HepG2 (cell line): Measurements from ENCODE around the gene OR10A2. TPM values are rescaled to one million over a fixed set of nuclear protein-coding genes. Genes with fewer than 3 reads are reported as not detected.

Source experiments
- ATAC-seq: fragments of 200-7000 bp; cut with Tn5 transposase; 3 replicates; pipeline ENCODE4 v1.9.1; 2020; ENCODE audit warnings: mild to moderate bottlenecking, moderate library complexity
- BruUV-seq: library from RNA; stranded (reverse); fragments of 400-500 nt; replicated peaks from 2 replicates; lab custom pipeline; 2021; lab: Mats Ljungman, UMichigan
- CTCF ChIA-PET: fragments of 300-600 bp; formaldehyde crosslinking; extraction: SDS; loops from one replicate; lab custom pipeline; 2021; ENCODE audit warnings: low total read pairs, inconsistent platforms, low intra/inter-chr PET ratio; lab: Yijun Ruan, JAX
- POLR2A ChIA-PET: fragments of 350-600 bp; sonication (Branson Sonifier 250); formaldehyde crosslinking; loops from one replicate; lab custom pipeline; 2020; ENCODE audit warnings: antibody characterized with exemption, inconsistent platforms; lab: Yijun Ruan, JAX
- DNase-seq: peaks from one replicate; pipeline ENCODE4 v3.0.0-alpha.2; 2015; ENCODE audit warnings: low spot score
- FAIRE-seq: peaks from 3 replicates; lab custom pipeline; 2011; peaks lifted over from hg19 to GRCh38; lab: Jason Lieb, UNC
- H2AFZ ChIP-seq: one replicate; pipeline ENCODE4 v1.6.1; 2011; ENCODE audit warnings: low read length, inconsistent platforms
- H3K27ac ChIP-seq: fragments of 300-600 bp; 3 replicates; pipeline ENCODE4 v1.8.0; 2011; ENCODE audit warnings: mixed run types, mild to moderate bottlenecking, mixed read lengths, low read length, inconsistent platforms; ENCODE audit not compliant: insufficient read depth; ENCODE audit errors: extremely low read length
- H3K27me3 ChIP-seq, 2 experiments: fragments of 200-600 bp in 1 of 2; 2 replicates in 1 of 2; 3 replicates in 1 of 2; pipeline versions ENCODE4 v1.6.0 to v1.8.0; 2011; ENCODE audit warnings: low read length in 2 of 2, mild to moderate bottlenecking in 2 of 2, moderate library complexity in 2 of 2, inconsistent platforms in 1 of 2; ENCODE audit not compliant: insufficient read depth in 2 of 2, control insufficient read depth in 1 of 2
- H3K36me3 ChIP-seq, 2 experiments: fragments of 200-600 bp in 1 of 2; replicated peaks in 1 of 2; 2 replicates in 1 of 2; 3 replicates in 1 of 2; pipeline versions ENCODE4 v1.5.1 to v1.8.0; 2011; ENCODE audit warnings: low read length in 2 of 2, inconsistent platforms in 1 of 2; ENCODE audit not compliant: insufficient read depth in 2 of 2, control insufficient read depth in 1 of 2
- H3K4me1 ChIP-seq: 2 replicates; pipeline ENCODE4 v1.5.1; 2012; ENCODE audit warnings: low read length, inconsistent platforms; ENCODE audit not compliant: insufficient read depth
- H3K4me2 ChIP-seq: 2 replicates; pipeline ENCODE4 v1.6.0; 2011; ENCODE audit warnings: low read depth, low read length, inconsistent platforms
- H3K4me3 ChIP-seq, 3 experiments: fragments of 200-600 bp in 1 of 3; sonication (generic), shearing (Covaris generic) in 1 of 3; replicated peaks in 1 of 3; 2 replicates each; pipeline ENCODE4 v1.5.1; 2011 to 2016; ENCODE audit warnings: low read length in 3 of 3, inconsistent platforms in 2 of 3, low read depth in 2 of 3, mild to moderate bottlenecking in 2 of 3, control low read depth in 1 of 3, mixed read lengths in 1 of 3; ENCODE audit not compliant: insufficient read depth in 1 of 3
- H3K79me2 ChIP-seq: one replicate; pipeline ENCODE4 v1.6.1; 2011; ENCODE audit warnings: low read length, inconsistent platforms; ENCODE audit not compliant: insufficient read depth
- H3K9ac ChIP-seq: 2 replicates; pipeline ENCODE4 v1.6.0; 2011; ENCODE audit warnings: mild to moderate bottlenecking, low read depth, low read length, inconsistent platforms; ENCODE audit not compliant: insufficient read depth
- H3K9me3 ChIP-seq: 2 replicates; pipeline ENCODE4 v1.5.1; 2012; ENCODE audit warnings: mild to moderate bottlenecking, low read length
- H4K20me1 ChIP-seq: 2 replicates; pipeline ENCODE4 v1.6.0; 2011; ENCODE audit warnings: inconsistent platforms, mild to moderate bottlenecking, low read length, moderate library complexity; ENCODE audit not compliant: insufficient read depth
- CCAR2 ChIP-seq: fragments of 200-400 bp; formaldehyde crosslinking; optimal IDR thresholded peaks from 2 replicates; pipeline ENCODE3; 2018; ENCODE audit warnings: low read depth, mild to moderate bottlenecking, low read length, moderate library complexity
- FOXP1 ChIP-seq, 2 experiments: fragments of 450-650 bp in 1 of 2; IDR thresholded peaks; 2 replicates each; pipeline ENCODE4 v1.6.1; 2017 to 2018; ENCODE audit warnings: antibody characterized with exemption in 1 of 2
- IRX3 ChIP-seq: sonication (generic); formaldehyde crosslinking; IDR thresholded peaks from 2 replicates; pipeline ENCODE4 v1.8.1; 2023; ENCODE audit warnings: mild to moderate bottlenecking, low read depth, missing genetic modification reagents, borderline replicate concordance
- KDM5A ChIP-seq: fragments of 200-600 bp; sonication (generic); IDR thresholded peaks from 2 replicates; pipeline ENCODE4 v1.7.0; 2018; ENCODE audit warnings: antibody characterized with exemption, mild to moderate bottlenecking, low read length, borderline replicate concordance
- NCOA1 ChIP-seq: sonication (generic); formaldehyde crosslinking; IDR thresholded peaks from 2 replicates; pipeline ENCODE4 v1.9.0; 2021; ENCODE audit warnings: missing genetic modification reagents
- TBL1XR1 ChIP-seq: fragments of 150-350 bp; IDR thresholded peaks from 2 replicates; pipeline ENCODE4 v1.6.1; 2014; ENCODE audit warnings: borderline replicate concordance, low read length; ENCODE audit not compliant: partially characterized antibody
- TP53 ChIP-seq: sonication (generic); formaldehyde crosslinking; conservative IDR thresholded peaks from 2 replicates; pipeline ENCODE4 v1.4.0; 2020; ENCODE audit warnings: missing genetic modification reagents
- ZNF296 ChIP-seq: sonication (generic); formaldehyde crosslinking; conservative IDR thresholded peaks from 2 replicates; pipeline ENCODE4 v1.5.0; 2020; ENCODE audit warnings: mild to moderate bottlenecking, missing genetic modification reagents
- ZNF383 ChIP-seq: sonication (generic); formaldehyde crosslinking; IDR thresholded peaks from 2 replicates; pipeline ENCODE4 v1.4.0; 2020; ENCODE audit warnings: missing genetic modification reagents, mild to moderate bottlenecking, borderline replicate concordance
- WGBS: methylation state at CpG from one replicate; pipeline ENCODE4 v1.1.6; 2017; ENCODE audit warnings: low lambda C conversion rate; 5-methylcytosine and 5-hydroxymethylcytosine counted together
- in situ Hi-C: cut with HindIII; loops from 2 replicates; pipeline ENCODE4 v1.10.0; 2017; ENCODE audit warnings: low pct_unique_long_range_greater_than_20kb; ENCODE audit not compliant: extremely low pct_ligation_motif_present
- intact Hi-C: fragments of 100-400 bp; cut with micrococcal nuclease; formaldehyde crosslinking; loops from one replicate; pipeline ENCODE4 v1.10.0; 2022; ENCODE audit not compliant: unreplicated experiment
- polyA plus RNA-seq, 8 experiments: library from polyadenylated mRNA; depleted of rRNA in 3 of 8; stranded (reverse) in 7 of 8; unstranded in 1 of 8; fragments of >200 nt; fragmentation: Illumina TruSeq in 4 of 8; extraction: Trizol in 4 of 8; gene quantifications; 2 replicates each; pipeline versions ENCODE4 v1.2.1 to v1.2.3, GENCODE V29; 2011 to 2016; ENCODE audit warnings: low read depth in 4 of 8, missing spikeins in 1 of 8, mixed read lengths in 1 of 8; ENCODE audit not compliant: insufficient read depth in 1 of 8
- total RNA-seq, 5 experiments: library from RNA; depleted of rRNA; stranded (reverse); fragments of >200 nt; fragmentation: Illumina TruSeq; extraction: Trizol; gene quantifications; 2 replicates each; pipeline ENCODE4 v1.2.3, GENCODE V29; 2016; ENCODE audit warnings: low read depth in 1 of 5
- TF ChIP-seq, protein P1 (sequence below): sonication (generic); formaldehyde crosslinking; IDR thresholded peaks from 2 replicates; pipeline ENCODE4 v1.5.0; 2020; ENCODE audit warnings: missing genetic modification reagents

Gene OR10A2
- total and polyA plus RNA-seq, 2 of the 13 experiments (the other 11 are each of a cell fraction or from before 2014, with no cell fraction given) = not detected

DNA sequence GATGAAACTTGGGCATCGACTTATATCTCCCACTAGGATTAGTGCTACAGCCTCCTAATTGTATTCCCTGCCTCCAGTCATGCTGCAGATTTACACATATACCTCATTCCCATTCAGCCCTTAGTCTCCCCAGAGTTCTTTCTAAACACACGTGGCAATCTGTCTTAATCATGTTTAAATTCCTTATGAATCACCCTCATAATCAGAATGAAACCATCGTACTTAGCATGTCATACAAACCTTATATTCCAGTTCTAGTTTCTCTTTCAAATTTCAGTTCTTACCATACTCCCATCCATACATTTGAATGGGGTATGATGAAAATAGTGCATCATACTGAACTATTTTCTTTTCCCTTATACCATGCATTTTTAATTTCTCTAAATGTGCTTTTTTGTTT is 6.0 kb upstream of the OR10A2 start (continued):
- TF ChIP-seq FOXP1 (IDR thresholded peaks at IDR 0.05) (no peak), FOXP1 (CRISPR knock-in tag; IDR thresholded peaks at IDR 0.05) (no peak), ZNF383 (CRISPR knock-in tag) (no peak)

DNA sequence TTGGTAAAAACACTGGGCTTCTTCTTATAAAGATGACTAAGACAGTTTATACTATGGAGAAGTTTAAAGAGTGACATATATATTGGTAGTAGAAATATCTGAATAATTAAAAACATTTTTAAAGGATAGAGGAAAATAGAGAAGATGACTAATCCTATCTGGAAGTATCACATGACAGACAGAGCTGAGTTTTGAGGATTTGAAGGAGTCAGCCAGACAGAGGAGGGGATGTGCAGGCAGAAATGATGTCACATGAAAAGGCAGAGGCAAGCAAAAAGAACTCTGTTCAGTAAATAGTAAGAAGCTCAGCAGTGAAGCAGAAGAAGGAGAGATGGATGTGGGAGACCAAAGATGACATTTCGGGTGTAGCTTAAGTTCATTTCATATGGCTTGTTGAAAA is 1.6 kb downstream of the OR10A2 start:
- Histone ChIP-seq H2AFZ (no peak overlapping the region), H3K4me3 (no peak overlapping the region), H3K79me2 (no peaks in the 10 kb centered on the region), H3K27me3 (no peaks in the 10 kb centered on the region), H3K36me3 (no peaks in the 10 kb centered on the region), H3K9ac (no peak overlapping the region), H3K9me3 (no peaks in the 10 kb centered on the region), H3K27ac (no peak overlapping the region), H3K4me1 (no peaks in the 10 kb centered on the region), H4K20me1 (no peaks in the 10 kb centered on the region), H3K4me2 (no peak overlapping the region)
- in situ Hi-C loops = no loop called here
- BruUV-seq = no TSS peak
- FAIRE-seq (no peak), DNase-seq (no peak), ATAC-seq (no peak)
- WGBS = 15% methylated on average over 1 of the region's 1 CpG
- CTCF ChIA-PET = no interaction called here
- intact Hi-C loops = no loop called here
- TF ChIP-seq, protein P1, sequence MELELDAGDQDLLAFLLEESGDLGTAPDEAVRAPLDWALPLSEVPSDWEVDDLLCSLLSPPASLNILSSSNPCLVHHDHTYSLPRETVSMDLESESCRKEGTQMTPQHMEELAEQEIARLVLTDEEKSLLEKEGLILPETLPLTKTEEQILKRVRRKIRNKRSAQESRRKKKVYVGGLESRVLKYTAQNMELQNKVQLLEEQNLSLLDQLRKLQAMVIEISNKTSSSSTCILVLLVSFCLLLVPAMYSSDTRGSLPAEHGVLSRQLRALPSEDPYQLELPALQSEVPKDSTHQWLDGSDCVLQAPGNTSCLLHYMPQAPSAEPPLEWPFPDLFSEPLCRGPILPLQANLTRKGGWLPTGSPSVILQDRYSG (CRISPR knock-in tag) = no peak
- TF ChIP-seq CCAR2 (no peak), KDM5A (no peak), TBL1XR1 (no peak), TP53 (CRISPR knock-in tag) (no peak), ZNF296 (CRISPR knock-in tag) (no peak), NCOA1 (CRISPR knock-in tag) (no peak), IRX3 (CRISPR knock-in tag) (no peak)
- TF ChIP-seq, all 625 proteins: peak for 0
- POLR2A ChIA-PET = no interaction called here
